Smooth muscle cell (in vitro differentiated cells): ENCODE results near the gene NLRP2B. TPM values are rescaled to one million over a fixed set of nuclear protein-coding genes. Genes with fewer than 3 reads are reported as not detected.

Experiments
- DNase-seq: peaks from one replicate; lab custom pipeline; 2025; ENCODE audit not compliant: unreplicated experiment; lab: John Stamatoyannopoulos, UW
- H2AFZ ChIP-seq: fragments of 200-600 bp; sonication (generic); 2 replicates; pipeline ENCODE4 v1.6.0; 2016; ENCODE audit warnings: antibody characterized with exemption, low read depth, mild to moderate bottlenecking
- H3F3A ChIP-seq: fragments of 200-600 bp; sonication (generic); 2 replicates; pipeline ENCODE4 v1.6.0; 2017; ENCODE audit warnings: antibody characterized with exemption, low read depth
- H3K27ac ChIP-seq: fragments of 200-600 bp; sonication (generic); 2 replicates; pipeline ENCODE4 v1.5.1; 2016; ENCODE audit warnings: low read depth, mild to moderate bottlenecking
- H3K27me3 ChIP-seq: fragments of 200-600 bp; sonication (generic); 2 replicates; pipeline ENCODE4 v1.6.1; 2016; ENCODE audit warnings: low read depth, mild to moderate bottlenecking
- H3K36me3 ChIP-seq: fragments of 200-600 bp; sonication (generic); 2 replicates; pipeline ENCODE4 v1.5.1; 2016; ENCODE audit warnings: low read depth
- H3K4me1 ChIP-seq: fragments of 200-600 bp; sonication (generic); 2 replicates; pipeline ENCODE4 v1.5.1; 2016; ENCODE audit warnings: low read depth
- H3K4me2 ChIP-seq: fragments of 200-600 bp; sonication (generic); 2 replicates; pipeline ENCODE4 v1.6.0; 2016; ENCODE audit warnings: mild to moderate bottlenecking
- H3K4me3 ChIP-seq: fragments of 200-600 bp; sonication (generic); 2 replicates; pipeline ENCODE4 v1.5.1; 2016; ENCODE audit warnings: mild to moderate bottlenecking
- H3K79me2 ChIP-seq: fragments of 200-600 bp; sonication (generic); 2 replicates; pipeline ENCODE4 v1.6.0; 2016; ENCODE audit warnings: low read depth, mild to moderate bottlenecking
- H3K9ac ChIP-seq: fragments of 200-600 bp; sonication (generic); 2 replicates; pipeline ENCODE4 v1.6.0; 2016; ENCODE audit warnings: low read depth
- H3K9me3 ChIP-seq: fragments of 200-600 bp; sonication (generic); replicated peaks from 2 replicates; pipeline ENCODE4 v1.5.1; 2016; ENCODE audit warnings: low read depth
- H4K20me1 ChIP-seq: fragments of 200-600 bp; sonication (generic); 2 replicates; pipeline ENCODE4 v1.6.0; 2016; ENCODE audit warnings: low read depth
- WGBS: methylation state at CpG from one replicate; pipeline ENCODE4 v1.1.7; 2016; ENCODE audit warnings: low lambda C conversion rate; 5-methylcytosine and 5-hydroxymethylcytosine counted together
- polyA plus RNA-seq: library from polyadenylated mRNA; unstranded; fragments of >200 nt; fragmentation: Nextera tagmentation; extraction: Ambion mirVana; gene quantifications from 2 replicates; pipeline ENCODE4 v1.2.1, GENCODE V29; 2016
- total RNA-seq: library from RNA; depleted of rRNA; stranded (reverse); fragments of >200 nt; gene quantifications from 2 replicates; pipeline ENCODE4 v1.2.3, GENCODE V29; 2014
- TF ChIP-seq, protein P1 (sequence below): fragments of 200-600 bp; sonication (generic); IDR thresholded peaks from 2 replicates; pipeline ENCODE4 v1.5.1; 2017; ENCODE audit warnings: borderline replicate concordance, mild to moderate bottlenecking, antibody characterized with exemption; ENCODE audit not compliant: insufficient read depth, poor library complexity, severe bottlenecking

The NLRP2B gene
- total and polyA plus RNA-seq, 2 experiments from 2014 or later, result not detected

DNA sequence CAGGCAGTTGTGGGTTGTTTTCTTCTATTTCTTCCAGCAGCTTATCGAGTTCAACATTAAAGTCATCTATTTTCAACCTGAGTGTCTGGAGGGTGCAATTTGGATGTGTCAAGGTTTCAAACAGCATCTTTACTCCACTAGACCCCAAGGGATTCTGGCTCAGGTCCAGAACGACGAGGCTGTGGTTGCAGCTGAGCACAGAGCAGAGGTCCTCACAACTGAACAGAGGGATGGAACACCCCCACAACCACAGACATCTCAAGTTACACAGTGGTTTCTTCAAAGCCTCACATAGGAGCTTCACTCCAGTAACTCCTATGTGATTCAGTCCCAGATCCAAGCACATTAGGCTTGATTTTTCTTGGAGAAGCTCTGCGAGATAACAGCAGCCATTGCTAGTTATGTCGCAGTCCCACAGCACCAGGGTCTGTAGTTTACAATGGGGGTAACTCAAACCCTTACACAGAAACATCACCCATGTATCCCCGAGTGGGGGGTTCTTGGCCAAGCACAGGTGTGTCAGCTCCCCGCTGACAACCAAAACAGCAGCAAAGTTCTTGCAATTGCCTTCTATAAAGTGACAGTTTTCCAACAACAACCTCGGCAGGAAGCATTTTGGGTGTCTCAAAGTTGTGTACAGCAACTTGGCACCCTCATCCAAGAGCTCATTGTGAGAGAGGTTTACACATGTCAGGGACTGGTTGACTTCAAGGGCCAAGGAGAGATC lies 2.8 kb downstream of the NLRP2B start:
- Histone ChIP-seq H3K27me3 (no peaks in the 10 kb centered on the region), H4K20me1 (no peaks in the 10 kb centered on the region), H3K4me1 (no peaks in the 10 kb centered on the region), H2AFZ (no peak overlapping the region), H3K9me3 (no peaks in the 10 kb centered on the region), H3K4me3 (no peak overlapping the region), H3K27ac (no peak overlapping the region), H3K9ac (no peak overlapping the region), H3F3A (no peaks in the 10 kb centered on the region), H3K36me3 (no peaks in the 10 kb centered on the region), H3K79me2 (no peaks in the 10 kb centered on the region), H3K4me2 (no peak overlapping the region)
- TF ChIP-seq, protein P1, sequence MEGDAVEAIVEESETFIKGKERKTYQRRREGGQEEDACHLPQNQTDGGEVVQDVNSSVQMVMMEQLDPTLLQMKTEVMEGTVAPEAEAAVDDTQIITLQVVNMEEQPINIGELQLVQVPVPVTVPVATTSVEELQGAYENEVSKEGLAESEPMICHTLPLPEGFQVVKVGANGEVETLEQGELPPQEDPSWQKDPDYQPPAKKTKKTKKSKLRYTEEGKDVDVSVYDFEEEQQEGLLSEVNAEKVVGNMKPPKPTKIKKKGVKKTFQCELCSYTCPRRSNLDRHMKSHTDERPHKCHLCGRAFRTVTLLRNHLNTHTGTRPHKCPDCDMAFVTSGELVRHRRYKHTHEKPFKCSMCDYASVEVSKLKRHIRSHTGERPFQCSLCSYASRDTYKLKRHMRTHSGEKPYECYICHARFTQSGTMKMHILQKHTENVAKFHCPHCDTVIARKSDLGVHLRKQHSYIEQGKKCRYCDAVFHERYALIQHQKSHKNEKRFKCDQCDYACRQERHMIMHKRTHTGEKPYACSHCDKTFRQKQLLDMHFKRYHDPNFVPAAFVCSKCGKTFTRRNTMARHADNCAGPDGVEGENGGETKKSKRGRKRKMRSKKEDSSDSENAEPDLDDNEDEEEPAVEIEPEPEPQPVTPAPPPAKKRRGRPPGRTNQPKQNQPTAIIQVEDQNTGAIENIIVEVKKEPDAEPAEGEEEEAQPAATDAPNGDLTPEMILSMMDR, result no peak
- no peak for DNase-seq
- 78% methylated on average over 8 of the region's 8 CpGs for WGBS

DNA sequence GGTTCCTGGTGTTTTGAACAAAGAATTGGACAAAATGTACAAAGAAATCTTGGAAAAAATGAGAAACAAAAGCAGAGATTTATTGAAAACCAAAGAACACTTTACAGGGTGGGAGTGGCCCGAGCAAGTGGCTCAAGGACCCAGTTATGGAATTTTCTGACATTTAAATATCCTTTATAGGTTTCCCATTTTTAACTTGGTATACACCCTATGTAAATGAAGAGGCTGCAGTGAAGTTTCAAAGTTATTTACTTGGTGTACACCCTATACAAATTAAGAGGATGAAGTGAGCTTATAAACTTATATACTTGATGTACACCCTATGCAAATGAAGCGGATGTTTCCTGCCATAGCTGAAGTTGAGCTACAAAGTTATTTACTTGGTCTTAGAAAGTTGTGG lies 4.7 kb downstream of the NLRP2B start:
- H3F3A ChIP-seq, result no peaks in the 10 kb centered on the region
- H3K27me3 ChIP-seq, result no peaks in the 10 kb centered on the region
- H3K79me2 ChIP-seq, result no peaks in the 10 kb centered on the region
- no peak overlapping the region for H3K4me2 ChIP-seq
- H3K9me3 ChIP-seq, result no peaks in the 10 kb centered on the region
- no peak overlapping the region for H3K27ac ChIP-seq
- 75% methylated on average over 2 of the region's 2 CpGs for WGBS
- TF ChIP-seq, protein P1, result no peak
- H3K36me3 ChIP-seq, result no peaks in the 10 kb centered on the region
- H3K4me1 ChIP-seq, result no peaks in the 10 kb centered on the region
- no peak overlapping the region for H3K4me3 ChIP-seq
- H2AFZ ChIP-seq, result no peak overlapping the region
- no peak for DNase-seq
- no peak overlapping the region for H3K9ac ChIP-seq
- no peaks in the 10 kb centered on the region for H4K20me1 ChIP-seq

DNA sequence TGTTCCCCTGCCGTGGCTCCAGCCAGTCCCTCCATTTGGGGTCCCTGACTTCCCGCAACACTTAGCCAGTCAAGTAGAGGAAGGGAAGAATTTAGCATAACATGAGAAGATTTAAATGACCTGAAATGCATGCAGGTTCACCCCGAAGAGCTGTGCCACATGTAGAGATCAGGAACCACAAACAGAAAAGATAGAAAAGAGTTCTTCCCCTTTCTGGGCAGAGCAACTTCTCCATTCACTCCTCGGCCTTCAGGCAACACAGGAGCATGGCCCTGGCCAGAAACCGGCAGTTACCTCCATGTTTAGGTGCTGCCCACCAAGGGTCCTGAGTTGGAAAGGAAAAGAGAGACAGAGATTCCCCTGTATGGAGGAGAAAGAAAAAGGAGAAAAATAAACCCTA lies 5.2 kb downstream of the NLRP2B start:
- 72% methylated on average over 5 of the region's 5 CpGs for WGBS
- peaks cover under 1% of the 10 kb centered on the region for H3K9me3 ChIP-seq
- H3K9ac ChIP-seq, result no peak overlapping the region
- no peaks in the 10 kb centered on the region for H3K36me3 ChIP-seq
- no peaks in the 10 kb centered on the region for H4K20me1 ChIP-seq
- no peaks in the 10 kb centered on the region for H3K27me3 ChIP-seq
- H3K79me2 ChIP-seq, result no peaks in the 10 kb centered on the region
- no peaks in the 10 kb centered on the region for H3F3A ChIP-seq
- no peak overlapping the region for H2AFZ ChIP-seq
- DNase-seq, result no peak
- no peak overlapping the region for H3K4me2 ChIP-seq
- H3K27ac ChIP-seq, result no peak overlapping the region
- TF ChIP-seq, protein P1, result no peak
- H3K4me3 ChIP-seq, result no peak overlapping the region
- no peaks in the 10 kb centered on the region for H3K4me1 ChIP-seq

DNA sequence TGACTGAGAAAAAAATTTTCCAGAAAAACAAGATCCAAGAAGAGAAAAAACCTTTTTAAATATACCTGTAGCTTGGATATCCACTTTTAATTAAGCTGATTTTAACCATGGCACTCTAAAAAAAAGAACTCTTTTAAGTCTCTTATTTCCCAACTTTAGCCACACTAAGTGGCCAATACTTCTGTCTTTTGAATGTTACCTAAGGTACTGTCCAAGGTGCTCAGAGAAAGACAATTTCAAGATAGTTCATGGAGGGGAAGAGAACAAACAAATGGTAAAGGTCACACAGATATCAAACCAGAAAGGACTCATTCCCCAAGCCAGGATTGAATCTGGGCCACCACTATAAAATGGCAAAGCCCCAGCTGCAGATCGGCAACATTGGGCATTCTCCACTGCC lies 10.1 kb downstream of the NLRP2B start:
- WGBS, result 72% methylated on average over 1 of the region's 1 CpG
- H3F3A ChIP-seq, result no peaks in the 10 kb centered on the region
- no peak overlapping the region for H3K4me3 ChIP-seq
- no peaks in the 10 kb centered on the region for H3K79me2 ChIP-seq
- no peaks in the 10 kb centered on the region for H4K20me1 ChIP-seq
- H3K36me3 ChIP-seq, result no peaks in the 10 kb centered on the region
- H3K4me2 ChIP-seq, result no peak overlapping the region
- no peak overlapping the region for H2AFZ ChIP-seq
- no peak overlapping the region for H3K27ac ChIP-seq
- no peaks in the 10 kb centered on the region for H3K27me3 ChIP-seq
- no peak for DNase-seq
- no peaks in the 10 kb centered on the region for H3K4me1 ChIP-seq
- H3K9ac ChIP-seq, result no peak overlapping the region
- TF ChIP-seq, protein P1, result no peak
- H3K9me3 ChIP-seq, result peaks cover 8% of the 10 kb centered on the region
